ENCODE results near the gene MLLT3. TPM values are rescaled to one million over a fixed set of nuclear protein-coding genes. Genes with fewer than 3 reads are reported as not detected.

The MLLT3 gene
- polyA plus RNA-seq, 1 experiment: 32.5 TPM

DNA sequence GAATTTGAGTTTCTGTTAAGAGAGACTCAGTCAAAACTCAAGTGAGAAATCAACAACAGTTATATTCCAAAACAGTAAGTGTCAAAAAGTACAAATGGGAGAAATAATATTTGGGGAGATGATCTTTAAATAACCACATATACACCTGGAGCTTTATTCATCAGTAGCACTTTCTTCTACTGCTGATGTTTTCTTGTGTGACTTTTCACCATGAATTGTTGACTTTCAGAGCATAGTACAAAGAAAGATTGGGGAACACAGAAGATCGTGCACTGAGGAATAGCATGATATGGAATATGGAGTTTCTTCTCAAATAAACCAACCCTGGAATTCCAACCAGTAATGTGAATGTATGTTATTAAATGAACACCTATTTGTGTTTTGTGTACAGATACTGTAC, 130.7 kb downstream of the MLLT3 start:
- Histone ChIP-seq H3K9me3 (ENCODE audit: control insufficient read depth, insufficient read depth, low read length) (no peaks in the 10 kb centered on the region), H3K27me3 (ENCODE audit: control insufficient read depth, insufficient read depth, low read length) (no peaks in the 10 kb centered on the region), H3K4me3 (ENCODE audit: low read depth, low read length) (no peak overlapping the region), H3K27ac (ENCODE audit: low read depth, low read length) (no peak overlapping the region)
- TF ChIP-seq, protein P1, sequence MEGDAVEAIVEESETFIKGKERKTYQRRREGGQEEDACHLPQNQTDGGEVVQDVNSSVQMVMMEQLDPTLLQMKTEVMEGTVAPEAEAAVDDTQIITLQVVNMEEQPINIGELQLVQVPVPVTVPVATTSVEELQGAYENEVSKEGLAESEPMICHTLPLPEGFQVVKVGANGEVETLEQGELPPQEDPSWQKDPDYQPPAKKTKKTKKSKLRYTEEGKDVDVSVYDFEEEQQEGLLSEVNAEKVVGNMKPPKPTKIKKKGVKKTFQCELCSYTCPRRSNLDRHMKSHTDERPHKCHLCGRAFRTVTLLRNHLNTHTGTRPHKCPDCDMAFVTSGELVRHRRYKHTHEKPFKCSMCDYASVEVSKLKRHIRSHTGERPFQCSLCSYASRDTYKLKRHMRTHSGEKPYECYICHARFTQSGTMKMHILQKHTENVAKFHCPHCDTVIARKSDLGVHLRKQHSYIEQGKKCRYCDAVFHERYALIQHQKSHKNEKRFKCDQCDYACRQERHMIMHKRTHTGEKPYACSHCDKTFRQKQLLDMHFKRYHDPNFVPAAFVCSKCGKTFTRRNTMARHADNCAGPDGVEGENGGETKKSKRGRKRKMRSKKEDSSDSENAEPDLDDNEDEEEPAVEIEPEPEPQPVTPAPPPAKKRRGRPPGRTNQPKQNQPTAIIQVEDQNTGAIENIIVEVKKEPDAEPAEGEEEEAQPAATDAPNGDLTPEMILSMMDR (IDR thresholded peaks at IDR 0.05; ENCODE audit: low read depth, low read length): no peak
- ChIA-PET CTCF (no interaction called here), POLR2A (no interaction called here)
- no peak for DNase-seq (ENCODE audit: low read depth, low spot score)

DNA sequence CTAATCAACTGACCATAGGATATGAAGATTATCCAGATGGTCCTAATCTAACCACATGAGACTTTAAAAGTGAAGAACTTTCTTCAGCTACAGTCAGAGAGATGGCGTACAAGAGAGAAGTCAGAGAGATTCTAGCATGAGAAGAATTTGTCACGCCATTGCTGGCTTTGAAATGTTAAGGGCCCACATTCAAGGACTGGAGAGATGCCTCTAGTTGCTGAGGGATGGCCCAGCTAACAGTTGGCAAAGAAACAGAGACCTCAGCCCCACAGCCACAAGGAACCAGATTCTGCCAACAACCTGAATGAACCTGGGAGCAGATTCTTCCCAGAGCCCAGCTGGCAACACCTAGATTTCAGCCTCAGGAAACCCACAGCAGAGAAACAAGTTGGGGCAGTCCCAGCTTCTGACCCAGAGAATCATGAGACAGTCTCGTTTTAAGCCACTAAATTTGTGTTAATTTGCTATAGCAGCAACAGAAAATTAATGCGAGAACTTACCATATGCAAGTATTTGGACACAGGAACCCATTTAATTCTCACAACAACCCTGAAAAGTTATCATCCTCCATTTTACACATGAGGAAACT, 132.0 kb downstream of the MLLT3 start:
- no peak for DNase-seq (ENCODE audit: low read depth, low spot score)
- Histone ChIP-seq H3K4me3 (ENCODE audit: low read depth, low read length) (no peak overlapping the region), H3K9me3 (ENCODE audit: control insufficient read depth, insufficient read depth, low read length) (no peaks in the 10 kb centered on the region), H3K27me3 (ENCODE audit: control insufficient read depth, insufficient read depth, low read length) (no peaks in the 10 kb centered on the region), H3K27ac (ENCODE audit: low read depth, low read length) (no peak overlapping the region)
- CTCF ChIA-PET: interaction anchor here (1.1 kb wide), 1 partner anchor 621 kb away, joined by 3 read pairs; no protein-coding TSS in a partner anchor
- POLR2A ChIA-PET: interaction anchor here (0.9 kb wide), 1 partner anchor 22 kb away, joined by 3 read pairs; no protein-coding TSS in a partner anchor
- TF ChIP-seq, protein P1 (IDR thresholded peaks at IDR 0.05; ENCODE audit: low read depth, low read length): no peak

DNA sequence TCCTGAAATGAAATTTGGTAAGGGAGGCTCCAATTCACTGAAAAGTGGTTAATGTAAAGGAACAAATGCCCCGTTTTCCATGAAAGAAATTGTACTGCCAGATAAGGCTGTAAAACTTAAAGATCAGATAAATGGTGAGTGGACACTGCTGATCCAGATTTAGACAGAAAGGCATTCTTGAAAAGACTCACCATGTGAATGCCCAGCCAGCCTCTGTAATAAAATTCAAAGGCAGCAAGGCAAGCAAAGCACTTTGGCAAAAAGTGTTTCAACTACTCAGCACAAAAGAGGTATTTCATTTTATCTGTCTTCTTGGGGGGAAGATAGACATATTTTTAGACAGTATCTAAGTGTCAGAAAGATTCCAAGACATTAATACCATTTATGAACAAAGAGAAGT, 133.6 kb downstream of the MLLT3 start:
- TF ChIP-seq, protein P1 (IDR thresholded peaks at IDR 0.05; ENCODE audit: low read depth, low read length): no peak
- H3K27me3 ChIP-seq (ENCODE audit: control insufficient read depth, insufficient read depth, low read length): no peaks in the 10 kb centered on the region
- no peaks in the 10 kb centered on the region for H3K9me3 ChIP-seq (ENCODE audit: control insufficient read depth, insufficient read depth, low read length)
- DNase-seq (ENCODE audit: low read depth, low spot score): no peak
- H3K4me3 ChIP-seq (ENCODE audit: low read depth, low read length): no peak overlapping the region
- no peak overlapping the region for H3K27ac ChIP-seq (ENCODE audit: low read depth, low read length)
- POLR2A ChIA-PET: no interaction called here
- CTCF ChIA-PET: no interaction called here

DNA sequence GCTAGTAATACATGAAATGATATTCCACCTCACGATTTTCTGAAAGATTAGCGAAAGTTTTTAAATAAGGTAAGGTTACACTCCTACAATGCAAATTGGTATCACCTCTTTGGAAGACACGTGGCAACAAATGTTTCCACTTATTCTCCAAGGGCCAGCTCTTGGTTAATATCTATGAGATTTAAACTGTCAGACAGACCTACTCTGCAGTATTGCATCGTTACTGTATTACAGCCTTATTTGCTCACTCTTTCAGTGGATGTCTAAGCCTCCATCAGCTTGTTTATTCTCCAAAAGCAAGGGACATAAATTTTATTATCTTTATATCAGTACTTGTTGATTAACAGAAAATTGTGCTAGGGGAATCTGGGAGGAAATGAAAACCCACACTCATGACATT, 135.7 kb downstream of the MLLT3 start:
- TF ChIP-seq, protein P1 (IDR thresholded peaks at IDR 0.05; ENCODE audit: low read depth, low read length): no peak
- H3K27me3 ChIP-seq (ENCODE audit: control insufficient read depth, insufficient read depth, low read length): no peaks in the 10 kb centered on the region
- no peak overlapping the region for H3K4me3 ChIP-seq (ENCODE audit: low read depth, low read length)
- ChIA-PET CTCF (no interaction called here), POLR2A (no interaction called here)
- no peak for DNase-seq (ENCODE audit: low read depth, low spot score)
- H3K9me3 ChIP-seq (ENCODE audit: control insufficient read depth, insufficient read depth, low read length): no peaks in the 10 kb centered on the region
- H3K27ac ChIP-seq (ENCODE audit: low read depth, low read length): no peak overlapping the region

DNA sequence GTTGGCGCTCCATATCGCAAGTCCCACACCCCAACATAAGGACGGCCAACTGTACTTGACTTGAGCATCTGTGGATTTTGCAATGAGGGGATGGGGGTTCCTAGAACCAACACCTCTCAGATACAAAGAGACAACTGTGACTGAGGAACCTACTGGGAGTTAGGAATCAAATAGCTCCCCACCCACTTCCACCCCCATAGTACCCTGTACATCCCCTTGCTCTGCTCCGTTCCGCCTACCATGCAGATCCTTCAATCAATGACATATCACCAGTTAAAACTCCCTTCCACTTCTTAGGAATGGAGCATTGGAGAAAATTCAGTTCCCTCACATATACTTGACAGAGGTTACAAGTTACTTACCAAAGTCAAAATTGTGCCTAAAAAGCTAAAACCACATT, 140.9 kb downstream of the MLLT3 start:
- CTCF ChIA-PET: interaction anchor here (2.4 kb wide), 1 partner anchor 143 kb away, joined by 6 read pairs; no protein-coding TSS in a partner anchor

More for the DNA sequence above, 140.9 kb downstream of the MLLT3 start:
- POLR2A ChIA-PET: interaction anchor here (0.5 kb wide), 1 partner anchor 23 kb away, joined by 4 read pairs; no protein-coding TSS in a partner anchor
- TF ChIP-seq, protein P1 (IDR thresholded peaks at IDR 0.05; ENCODE audit: low read depth, low read length): no peak
- Histone ChIP-seq H3K9me3 (ENCODE audit: control insufficient read depth, insufficient read depth, low read length) (no peaks in the 10 kb centered on the region), H3K27me3 (ENCODE audit: control insufficient read depth, insufficient read depth, low read length) (no peaks in the 10 kb centered on the region), H3K4me3 (ENCODE audit: low read depth, low read length) (no peak overlapping the region), H3K27ac (ENCODE audit: low read depth, low read length) (no peak overlapping the region)
- no peak for DNase-seq (ENCODE audit: low read depth, low spot score)

All from AG04450 (cell line).